Measurements from ENCODE around the gene ATP6V1B1.

DNA sequence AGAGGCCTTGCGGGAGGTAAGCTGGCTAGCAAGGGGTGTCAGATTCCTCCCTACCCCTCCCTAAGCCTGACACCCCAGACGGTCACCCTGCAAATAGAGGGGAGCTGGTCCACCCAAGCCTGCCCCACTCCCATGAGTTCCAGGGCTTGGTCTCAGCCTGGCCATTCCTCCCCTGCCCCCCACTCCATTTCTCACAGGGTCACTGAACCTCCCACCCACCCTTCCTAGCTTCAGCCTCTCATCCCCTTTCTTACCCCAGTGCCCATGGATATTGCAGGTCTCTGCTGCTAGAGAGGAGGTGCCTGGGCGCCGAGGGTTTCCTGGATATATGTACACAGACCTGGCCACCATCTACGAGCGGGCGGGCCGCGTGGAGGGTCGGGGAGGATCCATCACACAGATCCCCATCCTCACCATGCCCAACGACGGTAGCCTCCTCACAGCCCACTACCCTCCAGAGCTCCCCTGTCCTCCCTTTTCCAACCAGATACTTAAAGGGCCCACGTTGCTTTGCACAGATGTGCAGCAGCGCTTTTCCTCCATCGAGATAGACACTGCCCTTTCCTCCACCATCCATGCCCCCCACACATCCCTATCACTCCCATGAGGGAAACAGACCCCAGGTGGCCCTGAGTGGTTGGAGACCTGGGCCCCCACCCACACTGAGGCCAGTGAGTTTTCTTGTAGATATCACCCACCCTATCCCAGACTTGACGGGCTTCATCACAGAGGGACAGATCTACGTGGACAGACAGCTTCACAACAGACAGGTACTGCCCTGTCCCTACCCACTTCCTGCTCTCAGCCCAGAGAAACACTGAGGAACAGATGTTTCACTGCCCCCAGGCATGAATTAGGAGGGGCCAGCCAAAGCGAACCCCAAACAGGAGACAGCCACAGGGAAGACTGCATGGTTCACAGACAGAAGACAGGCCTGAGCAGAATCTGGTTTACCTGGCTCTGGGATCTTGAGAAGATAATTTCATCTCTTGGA, 27.5 kb downstream of the ATP6V1B1 start:
- TF ChIP-seq, protein P1, sequence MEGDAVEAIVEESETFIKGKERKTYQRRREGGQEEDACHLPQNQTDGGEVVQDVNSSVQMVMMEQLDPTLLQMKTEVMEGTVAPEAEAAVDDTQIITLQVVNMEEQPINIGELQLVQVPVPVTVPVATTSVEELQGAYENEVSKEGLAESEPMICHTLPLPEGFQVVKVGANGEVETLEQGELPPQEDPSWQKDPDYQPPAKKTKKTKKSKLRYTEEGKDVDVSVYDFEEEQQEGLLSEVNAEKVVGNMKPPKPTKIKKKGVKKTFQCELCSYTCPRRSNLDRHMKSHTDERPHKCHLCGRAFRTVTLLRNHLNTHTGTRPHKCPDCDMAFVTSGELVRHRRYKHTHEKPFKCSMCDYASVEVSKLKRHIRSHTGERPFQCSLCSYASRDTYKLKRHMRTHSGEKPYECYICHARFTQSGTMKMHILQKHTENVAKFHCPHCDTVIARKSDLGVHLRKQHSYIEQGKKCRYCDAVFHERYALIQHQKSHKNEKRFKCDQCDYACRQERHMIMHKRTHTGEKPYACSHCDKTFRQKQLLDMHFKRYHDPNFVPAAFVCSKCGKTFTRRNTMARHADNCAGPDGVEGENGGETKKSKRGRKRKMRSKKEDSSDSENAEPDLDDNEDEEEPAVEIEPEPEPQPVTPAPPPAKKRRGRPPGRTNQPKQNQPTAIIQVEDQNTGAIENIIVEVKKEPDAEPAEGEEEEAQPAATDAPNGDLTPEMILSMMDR (IDR thresholded peaks at IDR 0.05; ENCODE audit: low read depth, low read length), result no peak
- TF ChIP-seq POLR2A (IDR thresholded peaks at IDR 0.05; ENCODE audit: extremely low read depth, insufficient read length), result no peak
- TF ChIP-seq, protein P2, sequence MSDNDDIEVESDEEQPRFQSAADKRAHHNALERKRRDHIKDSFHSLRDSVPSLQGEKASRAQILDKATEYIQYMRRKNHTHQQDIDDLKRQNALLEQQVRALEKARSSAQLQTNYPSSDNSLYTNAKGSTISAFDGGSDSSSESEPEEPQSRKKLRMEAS (IDR thresholded peaks at IDR 0.05; ENCODE audit: low read depth, low read length), result no peak
- no peak for TF ChIP-seq MYC (IDR thresholded peaks at IDR 0.05; ENCODE audit: low read depth, low read length)

Data from NB4 (cell line).